Thyroid gland (tissue), 4 donors: ENCODE data around the gene ARHGEF28. TPM values are rescaled to one million over a fixed set of nuclear protein-coding genes. Genes with fewer than 3 reads are reported as not detected.

Source experiments
- DNase-seq, 2 donors: peaks; one replicate each; pipeline ENCODE4 v3.0.0-alpha.2; 2019
- H3K27ac ChIP-seq, 3 donors: fragments of 200-600 bp; sonication (generic); 1 replicate in 2 of 3; 2 replicates in 1 of 3; pipeline ENCODE4 v1.5.1; 2016 to 2019; ENCODE audit warnings: mild to moderate bottlenecking in 1 of 3, moderate library complexity in 1 of 3
- H3K27me3 ChIP-seq: fragments of 200-600 bp; sonication (generic); one replicate; pipeline ENCODE4 v1.5.1; 2019
- H3K36me3 ChIP-seq, 2 donors: fragments of 200-600 bp; sonication (generic); one replicate each; pipeline ENCODE4 v1.5.1; 2016 to 2019
- H3K4me1 ChIP-seq, 2 donors: fragments of 200-600 bp; sonication (generic); one replicate each; pipeline ENCODE4 v1.5.1; 2017 to 2019
- H3K4me3 ChIP-seq, 3 donors: fragments of 200-600 bp; sonication (generic); replicated peaks in 1 of 3; 1 replicate in 2 of 3; 2 replicates in 1 of 3; pipeline ENCODE4 v1.5.1; 2016; ENCODE audit warnings: mild to moderate bottlenecking in 1 of 3
- H3K9me3 ChIP-seq: fragments of 200-600 bp; sonication (generic); one replicate; pipeline ENCODE4 v1.5.1; 2017
- CTCF ChIP-seq, 6 experiments: fragments of 200-600 bp in 3 of 6; fragments of 450-650 bp in 3 of 6; sonication (generic) in 3 of 6; IDR thresholded peaks; one replicate each; pipeline ENCODE4 v1.5.1; 2016 to 2019; ENCODE audit warnings: antibody characterized with exemption in 6 of 6, mild to moderate bottlenecking in 2 of 6, inconsistent platforms in 1 of 6, moderate library complexity in 1 of 6
- POLR2A ChIP-seq, 2 donors: fragments of 450-650 bp; IDR thresholded peaks; one replicate each; pipeline ENCODE4 v1.6.1; 2017; ENCODE audit warnings: antibody characterized with exemption in 2 of 2, mild to moderate bottlenecking in 2 of 2, moderate library complexity in 1 of 2
- WGBS, 2 donors: methylation state at CpG; one replicate each; pipeline ENCODE4 v1.1.5; 2017; 5-methylcytosine and 5-hydroxymethylcytosine counted together
- intact Hi-C: fragments of 100-400 bp; cut with DNase I; formaldehyde crosslinking; loops from one replicate; pipeline ENCODE4 v1.15.1; 2023
- total RNA-seq, 4 donors: library from RNA; depleted of rRNA; stranded (reverse); fragments of >200 nt; gene quantifications; one replicate each; pipeline ENCODE4 v1.2.3, GENCODE V29; 2016

Gene ARHGEF28
- total RNA-seq, 4 donors from 2014 or later: 43.6 to 58.8 (median 55.3) TPM

DNA sequence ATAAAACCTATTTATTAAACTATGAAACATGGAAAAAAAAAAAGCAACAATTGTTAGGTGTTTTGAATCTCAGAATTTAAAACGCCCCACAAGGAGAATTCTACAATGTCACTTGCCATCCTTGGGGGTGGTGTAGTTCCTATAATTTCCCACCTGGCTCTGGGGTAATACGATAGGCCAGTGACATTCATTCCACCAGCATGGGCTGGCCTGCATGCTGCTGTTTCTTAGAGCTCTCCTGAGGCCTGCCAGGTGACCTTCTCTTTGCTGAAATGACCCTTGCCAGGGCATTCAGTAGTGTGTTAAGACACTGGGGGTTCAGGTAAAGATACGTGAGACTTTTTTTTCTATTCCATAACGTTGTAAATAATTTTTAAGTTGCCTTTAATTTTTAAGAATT lies 10.0 kb upstream of the ARHGEF28 start:
- H3K27ac ChIP-seq: no peak overlapping the region
- H3K4me3 ChIP-seq: no peak overlapping the region
- 94% methylated on average over 4 of the region's 4 CpGs for WGBS, 2 donors
- intact Hi-C loops: no loop called here
- H3K27me3 ChIP-seq: no peaks in the 10 kb centered on the region
- no peak for TF ChIP-seq CTCF (IDR thresholded peaks at IDR 0.05)
- no peak for TF ChIP-seq POLR2A (IDR thresholded peaks at IDR 0.05)
- H3K36me3 ChIP-seq: no peaks in the 10 kb centered on the region
- no peak for DNase-seq
- H3K9me3 ChIP-seq: no peaks in the 10 kb centered on the region
- no peaks in the 10 kb centered on the region for H3K4me1 ChIP-seq

GRCh38 chr5:73617510-73618279 lies 8.3 kb upstream of the ARHGEF28 start:
- Histone ChIP-seq H3K9me3 (no peaks in the 10 kb centered on the region), H3K4me1 (no peaks in the 10 kb centered on the region), H3K27me3 (no peaks in the 10 kb centered on the region), H3K4me3 (no peak overlapping the region), H3K27ac (no peak overlapping the region), H3K36me3 (no peaks in the 10 kb centered on the region)
- TF ChIP-seq CTCF (IDR thresholded peaks at IDR 0.05): no peak
- TF ChIP-seq POLR2A (IDR thresholded peaks at IDR 0.05): no peak
- intact Hi-C loops: no loop called here
- no peak for DNase-seq
- 76 to 82% methylated on average over 9 of the region's 9 CpGs for WGBS, 2 donors

GRCh38 chr5:73619606-73620333 lies 6.2 kb upstream of the ARHGEF28 start:
- WGBS, 2 donors: 80 to 82% methylated on average over 4 of the region's 4 CpGs

DNA sequence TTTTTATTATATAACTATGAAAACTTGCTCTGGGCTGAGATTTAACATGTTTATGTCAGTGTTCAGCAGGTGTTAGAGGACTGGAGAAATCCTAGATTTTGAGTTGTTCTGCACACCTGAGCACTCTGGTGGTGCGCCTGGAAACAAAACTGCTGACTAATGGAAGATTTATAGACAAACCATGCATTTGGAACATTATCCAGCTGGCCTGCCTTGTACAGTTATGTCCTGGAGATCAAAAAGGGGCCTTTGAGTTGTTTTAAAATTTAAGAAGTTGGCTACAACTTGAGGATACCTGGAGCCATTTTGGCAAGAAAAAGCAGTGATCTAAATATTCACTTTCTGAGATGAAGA lies 5.7 kb upstream of the ARHGEF28 start:
- no peak for TF ChIP-seq POLR2A (IDR thresholded peaks at IDR 0.05)
- TF ChIP-seq CTCF (IDR thresholded peaks at IDR 0.05): no peak
- intact Hi-C loops: no loop called here
- WGBS, 2 donors: 74 to 80% methylated on average over 1 of the region's 1 CpG

More at GRCh38 chr5:73619606-73620333, 6.2 kb upstream of the ARHGEF28 start:
- Histone ChIP-seq H3K9me3 (no peaks in the 10 kb centered on the region), H3K27ac (no peak overlapping the region), H3K4me3 (no peak overlapping the region), H3K4me1 (peaks cover under 1 to 1% of the 10 kb centered on the region in 2 donors), H3K27me3 (no peaks in the 10 kb centered on the region), H3K36me3 (no peaks in the 10 kb centered on the region)
- intact Hi-C loops: no loop called here
- TF ChIP-seq CTCF (IDR thresholded peaks at IDR 0.05) (no peak), POLR2A (IDR thresholded peaks at IDR 0.05) (no peak)
- no peak for DNase-seq

DNA sequence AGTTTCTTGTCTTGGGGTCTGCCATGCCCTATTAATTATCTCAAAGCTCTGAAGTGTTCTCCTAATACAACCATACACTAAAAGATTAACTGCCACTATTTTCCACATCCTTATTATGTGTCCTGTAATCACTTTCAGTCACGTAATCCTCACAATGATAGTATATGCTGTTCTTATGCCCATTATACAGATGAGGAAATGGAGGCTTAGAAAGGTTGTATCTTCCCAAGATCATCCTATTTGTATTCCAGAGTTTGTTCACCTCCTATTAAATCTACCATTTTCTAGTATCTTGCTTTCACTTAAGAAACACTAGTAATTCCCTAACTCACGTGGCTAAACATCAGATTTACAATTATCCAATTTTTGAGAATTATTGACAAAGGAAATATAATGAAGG lies 2.9 kb upstream of the ARHGEF28 start:
- intact Hi-C loops: no loop called here
- H3K4me3 ChIP-seq: no peak overlapping the region

More for the DNA sequence above, 5.7 kb upstream of the ARHGEF28 start:
- Histone ChIP-seq H3K4me1 (peaks cover 6% of the 10 kb centered on the region in 2 donors), H3K9me3 (no peaks in the 10 kb centered on the region), H3K27ac (no peak overlapping the region), H3K27me3 (no peaks in the 10 kb centered on the region), H3K36me3 (no peaks in the 10 kb centered on the region), H3K4me3 (no peak overlapping the region)
- DNase-seq: no peak

More for the DNA sequence above, 2.9 kb upstream of the ARHGEF28 start:
- Histone ChIP-seq H3K36me3 (no peaks in the 10 kb centered on the region), H3K4me1 (peaks cover 15 to 23% of the 10 kb centered on the region in 2 donors), H3K27ac (no peak overlapping the region), H3K9me3 (no peaks in the 10 kb centered on the region), H3K27me3 (no peaks in the 10 kb centered on the region)
- no peak for TF ChIP-seq POLR2A (IDR thresholded peaks at IDR 0.05)
- TF ChIP-seq CTCF (IDR thresholded peaks at IDR 0.05): no peak
- 96 to 97% methylated on average over 2 of the region's 2 CpGs for WGBS, 2 donors
- DNase-seq: no peak
